Measurements from ENCODE around the gene MR1. TPM values are rescaled to one million over a fixed set of nuclear protein-coding genes. Genes with fewer than 3 reads are reported as not detected.

MR1 gene
- total RNA-seq, 6 experiments from 2014 or later = 5.6 to 11.6 (median 6.6) TPM

DNA sequence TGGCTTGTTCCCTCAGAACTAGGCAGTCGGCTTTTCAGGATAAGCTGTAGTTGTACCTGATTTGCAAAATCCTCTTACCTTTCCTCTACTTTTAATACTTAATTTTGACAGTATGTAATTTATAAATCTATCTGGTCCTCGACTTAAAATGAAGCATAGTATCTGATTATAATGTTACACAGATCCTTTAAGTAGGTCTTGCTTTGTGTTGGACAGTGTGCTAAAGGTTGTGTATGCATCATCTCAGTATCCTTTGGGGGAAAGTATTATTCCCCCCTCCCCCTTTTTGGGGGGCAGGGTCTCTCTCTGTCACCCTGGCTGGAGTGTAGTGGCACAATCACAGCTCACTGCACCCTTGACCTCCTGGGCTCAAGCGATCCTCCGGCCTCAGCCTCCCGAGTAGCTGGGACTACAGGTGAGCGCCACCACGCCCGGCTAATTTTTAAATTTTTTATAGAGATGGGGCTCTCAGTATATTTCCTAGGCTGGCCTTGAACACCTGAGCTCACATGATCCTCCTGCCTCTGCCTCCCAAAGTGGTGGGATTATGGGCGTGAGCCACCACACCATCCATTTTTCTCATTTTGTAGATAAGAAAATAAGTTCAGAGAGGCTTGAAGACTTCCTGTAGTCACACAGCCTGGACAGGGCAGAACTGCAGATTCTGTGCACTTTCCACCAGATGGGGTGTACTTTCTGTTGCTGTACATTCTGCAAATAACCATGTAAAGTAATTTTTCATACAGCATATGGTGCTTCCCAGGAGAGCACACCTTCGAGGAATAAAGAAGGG lies 10.3 kb upstream of the MR1 start:
- Histone ChIP-seq H3K9me3 (no peaks in the 10 kb centered on the region), H3K4me3 (peak overlapping the region in 2 of 3 donors; percentile 9 to 96), H3K36me3 (no peaks in the 10 kb centered on the region), H3K27ac (no peak overlapping the region), H3K4me1 (peaks cover 0 to 13% (median 3%) of the 10 kb centered on the region in 4 donors), H3K27me3 (no peaks in the 10 kb centered on the region)
- intact Hi-C loops (cut with DNase I) = no loop called here
- WGBS (ENCODE audit: insufficient coverage, low coverage, low lambda C conversion rate, missing lambda C conversion rate) = 68% methylated on average over 10 of the region's 10 CpGs
- ATAC-seq = no peak
- DNase-seq = no peak
- TF ChIP-seq, protein P1, sequence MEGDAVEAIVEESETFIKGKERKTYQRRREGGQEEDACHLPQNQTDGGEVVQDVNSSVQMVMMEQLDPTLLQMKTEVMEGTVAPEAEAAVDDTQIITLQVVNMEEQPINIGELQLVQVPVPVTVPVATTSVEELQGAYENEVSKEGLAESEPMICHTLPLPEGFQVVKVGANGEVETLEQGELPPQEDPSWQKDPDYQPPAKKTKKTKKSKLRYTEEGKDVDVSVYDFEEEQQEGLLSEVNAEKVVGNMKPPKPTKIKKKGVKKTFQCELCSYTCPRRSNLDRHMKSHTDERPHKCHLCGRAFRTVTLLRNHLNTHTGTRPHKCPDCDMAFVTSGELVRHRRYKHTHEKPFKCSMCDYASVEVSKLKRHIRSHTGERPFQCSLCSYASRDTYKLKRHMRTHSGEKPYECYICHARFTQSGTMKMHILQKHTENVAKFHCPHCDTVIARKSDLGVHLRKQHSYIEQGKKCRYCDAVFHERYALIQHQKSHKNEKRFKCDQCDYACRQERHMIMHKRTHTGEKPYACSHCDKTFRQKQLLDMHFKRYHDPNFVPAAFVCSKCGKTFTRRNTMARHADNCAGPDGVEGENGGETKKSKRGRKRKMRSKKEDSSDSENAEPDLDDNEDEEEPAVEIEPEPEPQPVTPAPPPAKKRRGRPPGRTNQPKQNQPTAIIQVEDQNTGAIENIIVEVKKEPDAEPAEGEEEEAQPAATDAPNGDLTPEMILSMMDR (IDR thresholded peaks at IDR 0.05) = no peak
- TF ChIP-seq POLR2A (IDR thresholded peaks at IDR 0.05) = no peak

DNA sequence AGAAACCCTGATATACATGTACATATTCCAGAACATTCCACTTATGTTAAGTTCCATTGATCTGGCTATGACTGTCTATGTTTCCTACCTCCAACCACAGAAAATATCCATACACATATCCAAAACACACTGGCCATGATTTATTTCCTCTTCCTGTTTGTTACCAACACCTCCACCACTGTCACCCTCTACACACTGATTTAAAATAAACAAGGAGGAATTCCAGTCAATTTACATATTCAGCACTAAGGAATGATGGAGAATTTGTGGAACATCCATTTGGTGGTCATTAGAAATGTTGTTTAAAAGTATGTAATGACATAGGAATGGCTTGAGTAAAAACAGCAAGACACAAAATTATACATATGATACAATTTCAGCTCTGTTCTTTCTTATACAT lies 5.6 kb upstream of the MR1 start:
- ATAC-seq (no peak), DNase-seq (no peak)
- no peak overlapping the region for H3K4me3 ChIP-seq
- peaks cover 0 to 5% (median 1%) of the 10 kb centered on the region in 4 donors for H3K4me1 ChIP-seq
- H3K36me3 ChIP-seq = no peaks in the 10 kb centered on the region
- intact Hi-C loops (cut with DNase I) = no loop called here
- H3K9me3 ChIP-seq = no peaks in the 10 kb centered on the region
- TF ChIP-seq, protein P1 (IDR thresholded peaks at IDR 0.05) = no peak
- TF ChIP-seq POLR2A (IDR thresholded peaks at IDR 0.05) = no peak
- H3K27me3 ChIP-seq = no peaks in the 10 kb centered on the region
- H3K27ac ChIP-seq = no peak overlapping the region

DNA sequence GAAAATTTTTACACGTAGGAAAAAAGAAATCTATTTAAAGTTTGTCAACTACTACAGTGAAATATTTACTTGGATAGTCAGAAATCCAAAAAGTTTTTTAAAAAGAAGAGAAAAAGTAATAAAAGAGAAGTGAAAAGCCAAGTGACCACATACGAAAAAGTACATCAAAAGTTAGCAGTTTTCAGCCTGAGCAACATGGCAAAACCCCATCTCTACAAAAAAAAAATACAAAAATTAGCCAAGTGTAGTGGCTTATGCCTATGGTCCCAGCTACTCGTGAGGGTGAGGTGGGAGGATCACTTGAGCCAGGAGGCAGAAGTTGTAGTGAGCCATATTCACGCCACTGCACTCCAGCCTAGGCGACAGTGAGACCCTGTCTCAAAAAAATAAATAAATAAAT lies 5.2 kb upstream of the MR1 start:
- DNase-seq = no peak
- Histone ChIP-seq H3K27ac (no peak overlapping the region), H3K4me1 (peaks cover 0 to 8% (median 3%) of the 10 kb centered on the region in 4 donors), H3K27me3 (no peaks in the 10 kb centered on the region), H3K36me3 (no peaks in the 10 kb centered on the region), H3K9me3 (no peaks in the 10 kb centered on the region), H3K4me3 (no peak overlapping the region)
- ATAC-seq = no peak
- intact Hi-C loops (cut with DNase I) = no loop called here
- TF ChIP-seq, protein P1 (IDR thresholded peaks at IDR 0.05) = no peak
- TF ChIP-seq POLR2A (IDR thresholded peaks at IDR 0.05) = no peak
- WGBS (ENCODE audit: insufficient coverage, low coverage, low lambda C conversion rate, missing lambda C conversion rate) = 65% methylated on average over 5 of the region's 5 CpGs

DNA sequence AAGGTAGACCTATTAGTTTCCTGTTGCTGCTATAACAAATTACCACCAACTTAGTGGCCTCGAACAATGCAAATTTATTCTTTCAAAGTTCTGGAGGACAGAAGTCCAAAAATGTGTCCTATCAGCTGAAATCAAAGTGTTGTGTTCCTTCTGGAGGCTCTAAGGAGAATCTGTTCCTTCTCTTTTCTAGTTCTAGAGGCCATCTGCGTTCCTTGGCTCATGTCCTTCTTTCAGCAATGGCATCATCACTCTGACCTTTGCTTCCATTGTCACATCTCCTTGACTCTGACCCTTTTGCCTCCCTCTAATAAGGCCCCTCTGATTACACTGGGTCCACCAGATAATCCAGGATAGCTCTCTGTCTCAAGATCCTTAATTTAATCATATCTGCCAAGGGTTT lies 1.2 kb upstream of the MR1 start:
- Histone ChIP-seq H3K4me3 (no peak overlapping the region), H3K27ac (peak overlapping the region; percentile 84 to 88 (median 86)), H3K27me3 (no peaks in the 10 kb centered on the region), H3K36me3 (no peaks in the 10 kb centered on the region), H3K4me1 (peaks cover 0 to 15% (median 5%) of the 10 kb centered on the region in 4 donors), H3K9me3 (no peaks in the 10 kb centered on the region)
- no peak for TF ChIP-seq POLR2A (IDR thresholded peaks at IDR 0.05)
- TF ChIP-seq, protein P1 (IDR thresholded peaks at IDR 0.05) = no peak
- ATAC-seq (peak in 1 of 4 donors; percentile 11), DNase-seq (no peak)
- intact Hi-C loops (cut with DNase I) = no loop called here
- 68% methylated on average over 2 of the region's 2 CpGs for WGBS (ENCODE audit: insufficient coverage, low coverage, low lambda C conversion rate, missing lambda C conversion rate)
